Measurements from ENCODE around the gene PTPRN2. TPM values are rescaled to one million over a fixed set of nuclear protein-coding genes. Genes with fewer than 3 reads are reported as not detected.

Gene PTPRN2
- total and polyA plus RNA-seq, 2 of the 8 experiments (the other 6 are each of a cell fraction or from before 2014, with no cell fraction given) = 2.6 to 4.5 TPM

GRCh38 chr7:157574914-157575586, 1012.6 kb downstream of the PTPRN2 start:
- Histone ChIP-seq H2BK15ac (ENCODE audit: low read length) (no peak overlapping the region), H2BK12ac (ENCODE audit: low read depth, low read length) (no peak overlapping the region), H3K56ac (replicated peaks; ENCODE audit: insufficient read length, low read depth, low read length) (no peak overlapping the region), H3K79me1 (ENCODE audit: low read depth, low read length) (no peaks in the 10 kb centered on the region), H3K23me2 (ENCODE audit: low read depth, low read length) (no peaks in the 10 kb centered on the region), H3K9me3 (ENCODE audit: insufficient read depth in 2 of 2, low read depth in 1 of 2, low read length in 1 of 2) (no peaks in the 10 kb centered on the region), H3K18ac (ENCODE audit: extremely low read depth, low read length) (no peak overlapping the region), H2BK20ac (ENCODE audit: low read length) (no peak overlapping the region), H4K8ac (ENCODE audit: extremely low read depth, insufficient read depth, low read length) (no peak overlapping the region), H4K91ac (replicated peaks; ENCODE audit: insufficient read length, low read length) (no peak overlapping the region), H4K5ac (ENCODE audit: insufficient read length, low read depth, low read length) (no peak overlapping the region), H2AK5ac (ENCODE audit: low read depth, low read length) (no peak overlapping the region), H3K4me1 (replicated peaks in 1 of 4; ENCODE audit: control insufficient read depth in 3 of 4, insufficient read depth in 4 of 4, low read length in 3 of 4) (no peaks in the 10 kb centered on the region), H3K79me2 (ENCODE audit: control insufficient read depth in 1 of 2, insufficient read depth in 2 of 2, low read length in 2 of 2) (no peaks in the 10 kb centered on the region), H3K9ac (replicated peaks in 1 of 4; ENCODE audit: extremely low read depth in 1 of 4, low read depth in 3 of 4, low read length in 3 of 4) (no peak overlapping the region), H3K27ac (ENCODE audit: low read depth, low read length) (no peak overlapping the region), H4K20me1 (replicated peaks in 1 of 2; ENCODE audit: control insufficient read depth in 1 of 2, insufficient read depth in 2 of 2, low read length in 2 of 2) (no peaks in the 10 kb centered on the region), H3K27me3 (replicated peaks in 1 of 4; ENCODE audit: control insufficient read depth in 3 of 4, extremely low read depth in 1 of 4, insufficient read depth in 3 of 4, low read length in 3 of 4) (peaks cover 0 to 4% (median 0%) of the 10 kb centered on the region in 4 experiments; a peak in 4 of 7 replicates), H3K4me2 (ENCODE audit: insufficient read depth in 1 of 2, low read depth in 2 of 2, low read length in 2 of 2) (no peak overlapping the region), H3K4ac (replicated peaks; ENCODE audit: insufficient read length, low read depth, low read length) (no peak overlapping the region), H2BK5ac (ENCODE audit: low read depth, low read length) (no peak overlapping the region), H3K14ac (ENCODE audit: insufficient read length) (no peak overlapping the region), H2AFZ (ENCODE audit: low read length) (no peak overlapping the region), H3K36me3 (ENCODE audit: control insufficient read depth in 2 of 4, insufficient read depth in 4 of 4, low read length in 3 of 4) (no peaks in the 10 kb centered on the region), H3K23ac (ENCODE audit: insufficient read length) (no peak overlapping the region), H2BK120ac (replicated peaks; ENCODE audit: low read depth, low read length) (no peak overlapping the region), H3K4me3 (ENCODE audit: extremely low read depth in 1 of 4, insufficient read depth in 2 of 4, low read depth in 3 of 4, low read length in 4 of 4) (no peak overlapping the region)
- ChIA-PET POLR2A (ENCODE audit: partially characterized antibody) (no interaction called here), CTCF (ENCODE audit: partially characterized antibody) (no interaction called here)
- FAIRE-seq = no peak
- WGBS, 2 experiments (ENCODE audit: extremely low coverage in 1 of 2, insufficient coverage in 1 of 2, insufficient read length in 1 of 2, insufficient replicate concordance in 2 of 2, low coverage in 1 of 2, low lambda C conversion rate in 2 of 2, missing lambda C conversion rate in 1 of 2) = 90% methylated on average over 15 of the region's 15 CpGs; no CpG with 5 or more reads in 1 of the 2 experiments
- DNase-seq (ENCODE audit: low read depth in 1 of 2, low spot score in 2 of 2) = no peak
- TF ChIP-seq SP2 (IDR thresholded peaks at IDR 0.05; ENCODE audit: low read length) (no peak), POLR2A (IDR thresholded peaks at IDR 0.05; ENCODE audit: control extremely low read depth in 1 of 2, low read depth in 2 of 2, low read length in 2 of 2) (no peak), USF2 (IDR thresholded peaks at IDR 0.05; ENCODE audit: low read length) (no peak)

Data from H1 (cell line).